Osteocyte (in vitro differentiated cells): ENCODE results near the gene DEDD2. TPM values are rescaled to one million over a fixed set of nuclear protein-coding genes. Genes with fewer than 3 reads are reported as not detected.

Experiments
- DNase-seq: peaks from one replicate; pipeline ENCODE4 v3.0.0; 2021; ENCODE audit warnings: mixed read lengths; ENCODE audit not compliant: unreplicated experiment; ENCODE audit errors: extremely low spot score
- H3K27ac Mint-ChIP-seq: one replicate; pipeline ENCODE4 v1.8.0; 2021; ENCODE audit warnings: mild to moderate bottlenecking, mixed read lengths; ENCODE audit not compliant: unreplicated experiment
- H3K27me3 Mint-ChIP-seq: one replicate; pipeline ENCODE4 v1.8.0; 2021; ENCODE audit warnings: mixed read lengths; ENCODE audit not compliant: unreplicated experiment
- H3K36me3 Mint-ChIP-seq: one replicate; pipeline ENCODE4 v1.8.0; 2021; ENCODE audit warnings: mixed read lengths; ENCODE audit not compliant: unreplicated experiment
- H3K4me1 Mint-ChIP-seq: one replicate; pipeline ENCODE4 v1.8.0; 2021; ENCODE audit warnings: mixed read lengths; ENCODE audit not compliant: unreplicated experiment
- H3K4me3 Mint-ChIP-seq: one replicate; pipeline ENCODE4 v1.8.0; 2021; ENCODE audit warnings: mild to moderate bottlenecking, moderate library complexity, mixed read lengths; ENCODE audit not compliant: unreplicated experiment
- H3K9me3 Mint-ChIP-seq: one replicate; pipeline ENCODE4 v1.8.0; 2021; ENCODE audit warnings: mixed read lengths; ENCODE audit not compliant: unreplicated experiment
- CTCF ChIP-seq: fragments of 200-600 bp; sonication (generic); IDR thresholded peaks from 2 replicates; pipeline ENCODE4 v1.5.0; 2021; ENCODE audit warnings: antibody characterized with exemption, mild to moderate bottlenecking, moderate library complexity
- total RNA-seq: library from RNA; stranded (reverse); gene quantifications from 2 replicates; pipeline ENCODE4 v1.2.1, GENCODE V29; 2021

DEDD2 gene
- total RNA-seq, 1 donor from 2014 or later = 27.4 TPM

GRCh38 chr19:42173695-42174094 is 43.8 kb downstream of the DEDD2 start:
- H3K9me3 Mint-ChIP-seq = no peaks in the 10 kb centered on the region

GRCh38 chr19:42172261-42172660 is 45.2 kb downstream of the DEDD2 start:
- DNase-seq = no peak
- Mint-ChIP-seq H3K9me3 (no peaks in the 10 kb centered on the region), H3K4me3 (no peak overlapping the region), H3K36me3 (no peaks in the 10 kb centered on the region), H3K4me1 (peaks cover 10% of the 10 kb centered on the region), H3K27ac (no peak overlapping the region), H3K27me3 (peaks cover 56% of the 10 kb centered on the region)
- no peak for TF ChIP-seq CTCF

More at GRCh38 chr19:42173695-42174094, 43.8 kb downstream of the DEDD2 start:
- DNase-seq = no peak
- Mint-ChIP-seq H3K36me3 (no peaks in the 10 kb centered on the region), H3K27ac (no peak overlapping the region), H3K27me3 (peaks cover 50% of the 10 kb centered on the region), H3K4me3 (no peak overlapping the region), H3K4me1 (peaks cover 10% of the 10 kb centered on the region)
- TF ChIP-seq CTCF = no peak

GRCh38 chr19:42170715-42171114 is 46.8 kb downstream of the DEDD2 start:
- Mint-ChIP-seq H3K27ac (no peak overlapping the region), H3K4me3 (no peak overlapping the region), H3K4me1 (peaks cover 3% of the 10 kb centered on the region), H3K9me3 (no peaks in the 10 kb centered on the region), H3K27me3 (peaks cover 56% of the 10 kb centered on the region), H3K36me3 (no peaks in the 10 kb centered on the region)
- DNase-seq = no peak
- TF ChIP-seq CTCF = no peak

- H3K9me3 Mint-ChIP-seq = no peaks in the 10 kb centered on the region
- H3K4me1 Mint-ChIP-seq = no peaks in the 10 kb centered on the region
- H3K4me3 Mint-ChIP-seq = no peak overlapping the region
- TF ChIP-seq CTCF = no peak
- H3K27ac Mint-ChIP-seq = no peak overlapping the region
- no peaks in the 10 kb centered on the region for H3K36me3 Mint-ChIP-seq
- peaks cover 54% of the 10 kb centered on the region for H3K27me3 Mint-ChIP-seq
- DNase-seq = no peak
Observed at GRCh38 chr19:42169486-42170413, 47.7 kb downstream of the DEDD2 start.

- Mint-ChIP-seq H3K4me3 (no peak overlapping the region), H3K4me1 (no peaks in the 10 kb centered on the region), H3K36me3 (no peaks in the 10 kb centered on the region), H3K27me3 (peaks cover 44% of the 10 kb centered on the region), H3K27ac (no peak overlapping the region), H3K9me3 (no peaks in the 10 kb centered on the region)
- no peak for DNase-seq
- no peak for TF ChIP-seq CTCF
Observed at GRCh38 chr19:42168206-42168605, 49.3 kb downstream of the DEDD2 start.
